ENCODE data around the gene UNC13A. TPM values are rescaled to one million over a fixed set of nuclear protein-coding genes. Genes with fewer than 3 reads are reported as not detected.

Gene UNC13A
- total and polyA plus RNA-seq, 2 of the 8 experiments (the other 6 are each of a cell fraction or from before 2014, with no cell fraction given): 13.1 to 47.6 TPM

- TF ChIP-seq KDM1A (IDR thresholded peaks at IDR 0.05; ENCODE audit: borderline replicate concordance, low read length): no peak
Observed at GRCh38 chr19:17737690-17738153, 49.6 kb upstream of the UNC13A start (continued).
